Measurements from ENCODE around the gene MSRB2.
"Not testable (repeated sequence)": the region's sequence is repeated elsewhere in the genome, so short reads cannot be mapped to it uniquely, and the experiment has no call there.

The MSRB2 gene

GRCh38 chr10:23095404-23095965 is at the start of gene MSRB2:
TSS of gene MSRB2 (plus strand) at chr10:23095579. CDS start at chr10:23095609, 30 bp downstream.
- peak; percentile 87 for DNase-seq (ENCODE audit: low read depth)

- no peak for DNase-seq (ENCODE audit: low read depth)
Observed at GRCh38 chr10:23046027-23046426, 49.4 kb upstream of the MSRB2 start.

GRCh38 chr10:23047201-23048050 is 48.0 kb upstream of the MSRB2 start:
- no peak for DNase-seq (ENCODE audit: low read depth)

- no peak for DNase-seq (ENCODE audit: low read depth)
Observed at GRCh38 chr10:23048191-23048590, 47.2 kb upstream of the MSRB2 start.

- DNase-seq (ENCODE audit: low read depth) = no peak
Observed at GRCh38 chr10:23051278-23051677, 44.1 kb upstream of the MSRB2 start.

- no peak for DNase-seq (ENCODE audit: low read depth)
Observed at GRCh38 chr10:23051855-23052331, 43.5 kb upstream of the MSRB2 start.

- DNase-seq (ENCODE audit: low read depth) = no peak
Observed at GRCh38 chr10:23053036-23053435, 42.3 kb upstream of the MSRB2 start.

- DNase-seq (ENCODE audit: low read depth) = no peak
Observed at GRCh38 chr10:23055424-23056185, 39.8 kb upstream of the MSRB2 start.

GRCh38 chr10:23056186-23056579 is 39.2 kb upstream of the MSRB2 start:
- DNase-seq (ENCODE audit: low read depth) = no peak

GRCh38 chr10:23058366-23058765 is 37.0 kb upstream of the MSRB2 start:
- no peak for DNase-seq (ENCODE audit: low read depth)

- no peak for DNase-seq (ENCODE audit: low read depth)
Observed at GRCh38 chr10:23060918-23061317, 34.5 kb upstream of the MSRB2 start.

- no peak for DNase-seq (ENCODE audit: low read depth)
Observed at GRCh38 chr10:23063045-23063972, 32.1 kb upstream of the MSRB2 start.

GRCh38 chr10:23063973-23064812 is 31.2 kb upstream of the MSRB2 start:
- DNase-seq (ENCODE audit: low read depth) = no peak

GRCh38 chr10:23064813-23065114 is 30.6 kb upstream of the MSRB2 start:
- not testable (repeated sequence) for DNase-seq (ENCODE audit: low read depth)

GRCh38 chr10:23065181-23065948 is 30.0 kb upstream of the MSRB2 start:
- DNase-seq (ENCODE audit: low read depth) = no peak

- DNase-seq (ENCODE audit: low read depth) = no peak
Observed at GRCh38 chr10:23067337-23067736, 28.0 kb upstream of the MSRB2 start.

GRCh38 chr10:23067939-23068775 is 27.2 kb upstream of the MSRB2 start:
- DNase-seq (ENCODE audit: low read depth) = peak; percentile 21

- DNase-seq (ENCODE audit: low read depth) = no peak
Observed at GRCh38 chr10:23069019-23069815, 26.2 kb upstream of the MSRB2 start.

Measured in CMK (cell line).